HG03039 (cell line): ENCODE measurements around the gene ESYT3.
"Not testable (repeated sequence)": the region's sequence is repeated elsewhere in the genome, so short reads cannot be mapped to it uniquely, and the experiment has no call there.

Experiments
- ATAC-seq: cut with Tn5 transposase; IDR thresholded peaks from one replicate; pipeline ENCODE4 v1.9.1; 2021; ENCODE audit warnings: mild to moderate bottlenecking, moderate library complexity; ENCODE audit not compliant: unreplicated experiment

ESYT3 gene

DNA sequence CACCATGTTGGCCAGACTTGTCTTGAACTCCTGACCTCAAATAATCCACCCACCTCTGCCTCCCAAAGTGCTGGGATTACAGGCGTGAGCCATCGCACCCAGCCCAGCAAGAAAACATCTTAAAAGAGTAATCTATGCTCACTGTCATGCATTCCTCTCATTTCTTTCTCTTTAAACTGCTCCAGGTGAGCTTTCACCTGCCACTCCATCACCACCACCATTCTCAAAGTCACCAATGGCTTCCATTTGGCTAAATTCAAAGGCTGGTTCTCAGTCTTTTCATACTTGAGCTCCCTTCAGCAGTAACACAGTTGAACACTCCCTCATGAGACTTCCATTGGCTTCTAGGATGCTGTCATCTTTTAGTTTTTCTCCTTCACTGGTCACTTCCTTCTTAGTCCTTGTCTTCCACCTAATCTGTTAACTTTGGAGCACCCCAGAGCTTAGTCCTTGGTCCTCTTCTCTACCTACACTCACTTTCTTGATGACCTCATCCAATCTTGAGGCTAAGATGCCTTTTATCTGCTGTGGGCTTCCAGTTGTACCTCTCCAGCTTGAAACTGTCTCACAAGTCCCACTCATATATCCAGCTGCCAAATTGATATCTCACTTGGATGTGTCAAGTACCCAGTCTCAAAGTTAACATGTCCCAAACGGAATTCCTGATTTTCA, 27.0 kb upstream of the ESYT3 start:
- no peak for ATAC-seq

- ATAC-seq, result no peak
These were observed 25.5 kb upstream of the ESYT3 start for GRCh38 chr3:138408751-138409570.

DNA sequence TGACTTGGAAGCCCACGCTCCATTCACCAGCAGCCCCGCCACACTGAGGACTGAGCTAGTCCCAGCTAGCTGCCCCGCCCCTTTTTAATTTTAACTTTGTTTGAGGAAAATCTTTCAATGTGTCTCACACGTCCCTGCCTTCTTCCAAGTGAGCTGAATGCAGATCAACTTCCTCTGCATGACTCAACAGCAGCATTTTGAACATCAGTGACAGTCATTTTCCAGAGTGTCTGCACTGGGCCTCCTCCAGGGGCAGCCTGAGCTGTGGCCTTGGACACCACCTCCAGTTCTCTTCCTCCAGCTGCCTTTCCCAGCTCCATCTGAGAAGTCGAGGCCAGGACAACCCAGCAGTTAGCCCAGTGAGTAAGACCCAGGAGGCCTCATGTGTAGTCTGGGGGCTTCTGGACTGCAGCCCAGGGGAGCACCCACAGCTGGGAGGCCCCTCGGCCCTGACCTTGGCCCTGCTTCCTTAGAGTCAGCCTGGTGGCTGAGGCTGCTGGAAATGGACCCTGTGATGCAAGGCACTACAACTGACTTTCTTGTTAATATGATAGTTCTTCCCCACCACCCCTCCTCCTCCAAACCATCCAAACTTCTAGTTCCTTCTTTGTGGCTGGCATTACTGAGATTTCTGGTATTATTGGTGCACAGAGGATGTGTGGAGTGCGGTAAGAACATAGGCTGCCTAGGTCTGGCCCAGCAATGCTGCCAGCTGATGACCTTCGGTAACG, 21.4 kb upstream of the ESYT3 start:
- no peak for ATAC-seq

DNA sequence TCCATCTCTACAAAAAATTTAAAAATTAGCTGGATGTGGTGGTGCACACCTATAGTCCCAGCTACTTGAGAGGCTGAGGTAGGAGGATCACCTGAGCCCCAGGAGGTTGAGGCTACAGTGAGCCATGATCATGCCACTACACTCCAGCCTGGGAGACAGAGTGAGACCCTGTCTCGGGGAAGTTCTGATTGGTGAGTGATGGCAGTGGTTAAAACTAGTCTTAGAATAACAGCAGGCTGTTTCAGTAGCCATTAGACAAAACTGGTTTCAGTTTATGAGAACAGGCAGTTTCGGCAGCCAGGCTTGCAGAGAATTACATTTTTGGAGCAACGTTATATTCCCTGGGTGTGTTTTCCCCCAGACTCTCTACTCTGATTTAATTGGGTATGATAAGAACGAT, 18.2 kb upstream of the ESYT3 start:
- ATAC-seq, result not testable (repeated sequence)

GRCh38 chr3:138417559-138417982, 16.8 kb upstream of the ESYT3 start:
- ATAC-seq, result no peak

- ATAC-seq, result no peak
These were observed 15.7 kb upstream of the ESYT3 start for GRCh38 chr3:138418601-138419206.

DNA sequence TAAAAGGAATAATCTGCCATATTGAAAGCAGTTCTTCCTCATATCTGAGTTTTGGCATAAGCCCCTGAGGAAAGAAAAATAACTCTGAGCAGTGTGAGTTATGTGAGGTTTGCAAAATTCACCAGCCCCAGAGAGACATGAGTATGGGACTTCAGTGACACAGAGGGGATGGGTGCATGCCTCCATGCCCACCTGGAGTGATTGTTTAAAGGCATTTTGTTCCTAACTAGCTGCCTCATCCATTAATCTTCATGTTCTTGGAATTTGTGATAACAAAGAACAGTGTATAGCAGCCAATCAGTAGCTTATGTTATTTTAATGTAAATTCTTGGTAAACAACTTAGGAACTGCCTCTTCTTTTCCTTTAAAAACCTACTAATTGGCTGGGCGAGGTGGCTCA, 11.1 kb upstream of the ESYT3 start:
- no peak for ATAC-seq

GRCh38 chr3:138424323-138424722, 10.1 kb upstream of the ESYT3 start:
- no peak for ATAC-seq

DNA sequence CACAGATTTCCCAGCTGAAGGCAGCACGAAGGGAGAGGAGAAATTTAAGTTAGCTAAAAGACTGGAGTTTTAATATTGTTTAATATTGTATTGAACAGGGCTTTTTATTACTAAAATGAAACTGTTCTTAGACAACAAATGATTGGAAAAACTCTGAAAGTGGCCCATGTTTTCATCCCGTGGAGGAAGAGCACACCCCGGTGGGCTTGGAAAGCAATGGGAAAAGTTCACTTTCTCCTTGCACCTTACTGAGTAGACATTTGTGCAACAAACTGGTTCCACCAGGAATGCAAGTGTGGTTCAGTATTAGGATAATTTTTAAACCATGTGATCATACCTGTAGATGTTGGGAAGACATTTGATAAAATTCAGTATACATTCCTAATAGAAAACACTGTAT, 8.2 kb upstream of the ESYT3 start:
- ATAC-seq, result no peak

DNA sequence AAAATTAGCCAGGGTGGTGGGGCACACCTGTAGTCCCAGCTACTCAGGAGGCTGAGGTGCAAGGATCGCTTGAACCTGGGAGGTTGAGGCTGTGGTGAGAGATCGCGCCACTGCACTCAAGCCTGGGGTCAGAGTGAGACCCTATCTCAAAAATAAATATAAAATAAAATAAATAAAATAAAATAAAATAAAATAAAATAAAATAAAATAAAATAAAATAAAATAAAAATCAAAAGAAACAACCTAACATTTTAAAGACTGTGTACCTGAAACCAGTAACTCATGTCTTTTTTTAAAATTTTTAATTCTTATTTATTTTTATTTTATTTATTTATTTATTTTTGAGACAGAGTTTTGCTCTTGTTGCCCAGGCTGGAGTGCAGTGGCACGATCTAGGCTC, 7.7 kb upstream of the ESYT3 start:
- ATAC-seq, result not testable (repeated sequence)

- ATAC-seq, result no peak
These were observed 4.8 kb upstream of the ESYT3 start for GRCh38 chr3:138429665-138430064.

- ATAC-seq, result no peak
These were observed 1.7 kb upstream of the ESYT3 start for GRCh38 chr3:138432576-138433240.

DNA sequence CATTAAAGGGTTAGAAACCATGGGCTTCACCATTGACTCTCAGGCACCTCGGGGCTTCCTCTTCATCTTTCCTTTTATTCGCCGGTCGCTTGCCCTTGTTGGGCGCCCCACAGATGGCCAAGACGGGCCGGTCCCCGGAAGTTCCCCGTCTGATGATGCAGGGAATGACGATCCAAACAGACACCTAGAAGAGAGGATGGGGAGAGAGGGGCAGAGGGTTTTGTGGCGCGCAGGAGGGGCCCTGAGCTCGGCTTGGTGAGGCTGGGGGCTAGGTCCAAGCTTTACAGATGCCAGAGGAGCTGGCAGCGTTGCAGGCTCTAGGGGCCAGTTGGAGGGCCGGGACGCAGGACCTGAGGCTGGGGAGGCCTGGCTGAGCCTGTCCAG, 532 bp upstream of the ESYT3 start:
- no peak for ATAC-seq

DNA sequence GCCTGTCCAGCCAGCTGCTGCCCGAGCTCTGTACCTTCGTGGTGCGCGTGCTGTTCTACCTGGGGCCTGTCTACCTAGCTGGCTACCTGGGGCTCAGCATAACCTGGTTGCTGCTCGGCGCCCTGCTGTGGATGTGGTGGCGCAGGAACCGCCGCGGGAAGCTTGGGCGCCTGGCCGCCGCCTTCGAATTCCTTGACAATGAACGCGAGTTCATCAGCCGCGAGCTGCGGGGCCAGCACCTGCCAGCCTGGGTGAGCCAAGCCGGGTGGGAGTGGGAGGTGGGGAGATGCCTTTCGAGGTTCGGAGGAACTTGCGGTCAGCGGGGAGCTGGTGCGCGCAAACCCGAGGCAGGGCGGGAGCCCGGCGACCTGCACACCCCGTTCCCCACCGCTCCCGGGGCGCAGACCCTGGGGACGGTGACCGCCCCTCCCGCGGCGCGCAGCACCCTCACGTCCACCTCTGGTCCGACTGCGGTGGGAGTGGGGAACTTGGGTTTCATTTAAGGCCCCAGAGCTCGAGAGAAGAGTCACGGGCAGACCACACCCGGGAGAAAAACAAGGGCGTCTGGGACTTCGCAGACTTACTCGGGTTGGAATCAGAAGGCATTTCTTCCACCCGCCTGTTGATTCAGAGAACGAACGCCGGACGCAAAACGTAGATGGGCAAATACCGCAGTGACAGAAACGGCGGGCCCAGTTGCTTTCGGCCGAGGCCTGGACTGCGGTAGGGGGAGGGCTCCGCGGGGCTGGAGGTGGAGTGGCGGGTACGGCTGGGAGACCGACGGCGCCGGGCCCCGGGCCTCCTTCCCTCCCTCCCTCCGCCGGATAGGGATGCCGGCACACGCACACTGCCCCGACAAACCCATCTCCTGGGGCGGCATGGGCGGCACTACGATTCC, 708 bp downstream of the ESYT3 start:
- no peak for ATAC-seq

DNA sequence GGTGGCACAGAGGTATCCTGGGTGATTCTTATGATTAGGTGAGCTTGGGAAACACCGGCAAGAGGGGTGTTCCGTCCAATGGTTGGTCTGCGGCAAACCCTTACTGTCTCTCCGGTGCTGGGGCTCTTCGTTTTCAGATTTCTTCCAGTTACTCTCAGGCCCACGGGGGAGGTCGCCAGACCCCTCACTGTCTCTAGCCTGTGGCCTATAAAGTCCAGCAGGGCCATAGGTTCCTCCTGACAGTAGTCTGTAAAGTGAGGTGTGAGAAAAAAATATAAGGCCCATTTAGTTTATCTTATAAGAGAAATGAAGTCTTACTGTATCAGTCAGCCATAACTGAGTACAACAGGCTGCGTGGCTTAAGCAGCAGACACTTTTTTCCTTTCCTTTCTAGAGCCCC, 1.4 kb downstream of the ESYT3 start:
- no peak for ATAC-seq

- no peak for ATAC-seq
These were observed 2.9 kb downstream of the ESYT3 start for GRCh38 chr3:138437281-138437680.

GRCh38 chr3:138438896-138439295, 4.5 kb downstream of the ESYT3 start:
- ATAC-seq, result no peak

DNA sequence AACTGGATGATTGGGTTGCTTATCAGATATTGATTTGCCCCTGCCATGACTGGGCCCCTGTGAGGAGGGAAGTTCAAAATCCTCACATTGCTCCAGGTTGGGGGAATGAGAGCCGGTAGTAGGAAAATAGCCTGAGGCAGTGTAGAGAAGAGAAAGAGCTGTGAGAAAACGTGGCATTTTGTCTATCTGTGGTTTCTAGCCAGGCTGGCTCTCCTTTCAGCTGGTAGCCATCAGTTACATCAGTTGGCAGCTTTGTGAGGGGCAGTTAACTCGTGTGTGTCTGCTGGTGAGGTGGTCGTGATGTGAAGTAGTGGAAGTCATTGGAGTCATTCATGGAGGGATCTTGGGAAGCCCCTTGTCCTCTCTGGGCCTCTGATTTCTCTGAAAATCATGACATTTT, 5.2 kb downstream of the ESYT3 start:
- no peak for ATAC-seq

DNA sequence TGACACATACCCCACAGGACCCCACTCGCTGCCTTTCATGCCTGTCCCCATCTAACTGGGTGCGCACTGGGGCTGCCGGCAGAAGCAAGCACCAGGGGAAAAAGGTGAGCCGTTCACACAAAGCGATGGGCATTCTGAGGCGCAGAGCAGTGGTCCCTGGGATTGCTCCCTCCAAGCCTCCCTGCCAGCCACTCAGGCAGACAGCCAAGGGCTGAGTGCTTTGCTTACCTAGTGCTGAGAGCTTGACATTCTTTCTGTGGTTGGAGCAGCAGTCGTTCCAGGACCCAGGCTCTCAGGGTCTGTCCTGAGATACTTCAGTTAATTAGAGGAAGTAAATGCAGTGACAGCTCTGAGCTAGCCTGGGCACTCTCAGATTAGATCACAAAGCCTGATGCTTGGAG, 5.7 kb downstream of the ESYT3 start:
- ATAC-seq, result no peak

DNA sequence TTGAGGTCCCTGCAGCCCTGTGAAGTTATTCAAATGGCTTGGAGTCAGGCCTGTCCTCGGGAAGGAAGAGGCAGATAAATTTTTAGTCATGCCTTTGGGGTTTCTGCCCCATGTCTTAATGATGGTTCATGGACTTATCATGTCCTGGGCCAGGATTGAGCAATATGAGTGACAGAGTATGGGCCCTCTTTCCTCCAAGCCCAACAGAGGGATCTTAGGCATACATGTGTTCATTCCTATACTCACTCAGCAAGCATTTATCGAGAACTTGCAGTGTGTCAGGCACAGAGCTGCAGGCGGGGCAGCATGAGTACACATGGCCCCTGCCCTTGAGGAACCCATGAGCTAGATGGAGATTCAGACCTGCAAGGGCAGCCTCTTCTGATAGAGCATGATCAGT, 6.2 kb downstream of the ESYT3 start:
- no peak for ATAC-seq
